HCT116 (cell line): ENCODE measurements around the gene TRPC4. TPM values are rescaled to one million over a fixed set of nuclear protein-coding genes. Genes with fewer than 3 reads are reported as not detected.

Experiments used
- ATAC-seq: fragments of 200-7000 bp; cut with Tn5 transposase; 2 replicates; pipeline ENCODE4 v1.9.1; 2020; ENCODE audit warnings: mild to moderate bottlenecking, moderate library complexity
- BruUV-seq: library from RNA; stranded (reverse); fragments of 400-500 nt; replicated peaks from 2 replicates; lab custom pipeline; 2021; lab: Mats Ljungman, UMichigan
- CTCF ChIA-PET: fragments of 300-600 bp; sonication (Branson Sonifier 250); formaldehyde crosslinking; loops from one replicate; lab custom pipeline; 2021; ENCODE audit warnings: antibody characterized with exemption; lab: Charles Lee
- POLR2A ChIA-PET: fragments of 300-600, 350-600 bp; sonication (Branson Sonifier 250); formaldehyde crosslinking; loops from one replicate; lab custom pipeline; 2021; ENCODE audit warnings: antibody characterized with exemption; lab: Charles Lee
- RAD21 ChIA-PET, 2 experiments: fragments of 300-600 bp; sonication (Branson Sonifier 250); formaldehyde crosslinking; loops; one replicate each; lab custom pipeline; 2023; ENCODE audit warnings: low total read pairs in 2 of 2; ENCODE audit not compliant: uncharacterized antibody in 2 of 2, unreplicated experiment in 2 of 2, low non-redundant PET in 1 of 2; lab: Charles Lee
- DNase-seq: peaks from one replicate; pipeline ENCODE4 v3.0.0-alpha.2; 2010; ENCODE audit warnings: low read depth, low spot score
- H2AFZ ChIP-seq: fragments of 200-600 bp; shearing (Covaris generic), sonication (generic); 2 replicates; pipeline ENCODE4 v1.6.1; 2017; ENCODE audit warnings: low read depth, mixed run types, mixed read lengths, antibody characterized with exemption, low read length; ENCODE audit not compliant: poor library complexity, severe bottlenecking
- H3K27ac ChIP-seq: 2 replicates; pipeline ENCODE4 v1.5.1; 2012; ENCODE audit warnings: low read depth, low read length
- H3K27me3 ChIP-seq: fragments of 200-600 bp; sonication (generic); 2 replicates; pipeline ENCODE4 v1.6.1; 2016; ENCODE audit warnings: mixed run types, low read length, mixed read lengths; ENCODE audit not compliant: insufficient read depth
- H3K36me3 ChIP-seq, 2 experiments: fragments of 200-500 bp in 1 of 2; fragments of 200-600 bp in 1 of 2; sonication (Bioruptor generic) in 1 of 2; sonication (generic) in 1 of 2; 2 replicates each; pipeline versions ENCODE4 v1.5.1 to v1.6.1; 2014 to 2016; ENCODE audit warnings: low read length in 2 of 2, inconsistent platforms in 1 of 2, mixed read lengths in 1 of 2, mixed run types in 1 of 2; ENCODE audit not compliant: insufficient read depth in 2 of 2, control insufficient read depth in 1 of 2
- H3K4me1 ChIP-seq, 2 experiments: fragments of 200-600 bp in 1 of 2; sonication (generic) in 1 of 2; 2 replicates each; pipeline versions ENCODE4 v1.5.1 to v1.6.1; 2012 to 2017; ENCODE audit warnings: low read length in 2 of 2, inconsistent platforms in 1 of 2, mild to moderate bottlenecking in 1 of 2, mixed read lengths in 1 of 2, mixed run types in 1 of 2, moderate library complexity in 1 of 2; ENCODE audit not compliant: insufficient read depth in 2 of 2, control insufficient read depth in 1 of 2
- H3K4me2 ChIP-seq: fragments of 200-600 bp; sonication (generic); 2 replicates; pipeline ENCODE4 v1.6.1; 2017; ENCODE audit warnings: mixed run types, low read length, mixed read lengths
- H3K4me3 ChIP-seq, 2 experiments: fragments of 200-600 bp in 1 of 2; sonication (generic) in 1 of 2; replicated peaks in 1 of 2; 2 replicates each; pipeline ENCODE4 v1.5.1; 2011 to 2016; ENCODE audit warnings: low read length in 2 of 2, control low read depth in 1 of 2, low read depth in 1 of 2, mild to moderate bottlenecking in 1 of 2, mixed read lengths in 1 of 2, mixed run types in 1 of 2
- H3K79me2 ChIP-seq: fragments of 200-600 bp; sonication (generic); 2 replicates; pipeline ENCODE4 v1.6.1; 2017; ENCODE audit warnings: mild to moderate bottlenecking, mixed run types, low read length, moderate library complexity, mixed read lengths; ENCODE audit not compliant: insufficient read depth
- H3K9ac ChIP-seq: fragments of 200-600 bp; sonication (generic); 2 replicates; pipeline ENCODE4 v1.6.1; 2016; ENCODE audit warnings: low read length, mixed read lengths
- H3K9me2 ChIP-seq: fragments of 200-600 bp; sonication (generic), shearing (Covaris generic); 2 replicates; pipeline ENCODE4 v1.6.1; 2017; ENCODE audit warnings: mixed run types, mild to moderate bottlenecking, moderate library complexity; ENCODE audit not compliant: insufficient read depth
- H3K9me3 ChIP-seq, 2 experiments: fragments of 200-500 bp in 1 of 2; fragments of 200-600 bp in 1 of 2; sonication (Bioruptor generic) in 1 of 2; sonication (generic) in 1 of 2; 2 replicates each; pipeline ENCODE4 v1.6.1; 2014 to 2017; ENCODE audit warnings: low read length in 2 of 2, mixed read lengths in 2 of 2, inconsistent platforms in 1 of 2, low read depth in 1 of 2, mild to moderate bottlenecking in 1 of 2, mixed run types in 1 of 2, moderate library complexity in 1 of 2; ENCODE audit not compliant: control insufficient read depth in 1 of 2, insufficient read depth in 1 of 2
- H4K20me1 ChIP-seq: fragments of 200-600 bp; sonication (generic), shearing (Covaris generic); 2 replicates; pipeline ENCODE4 v1.6.1; 2017; ENCODE audit warnings: mixed run types, mild to moderate bottlenecking, moderate library complexity; ENCODE audit not compliant: insufficient read depth
- ATF3 ChIP-seq: IDR thresholded peaks from 2 replicates; pipeline ENCODE4 v1.6.1; 2012
- CTCF ChIP-seq, 3 experiments: fragments of 200-600 bp in 1 of 3; sonication (generic) in 1 of 3; IDR thresholded peaks in 2 of 3; conservative IDR thresholded peaks in 1 of 3; 2 replicates each; pipeline ENCODE4 v1.5.1; 2012 to 2017; ENCODE audit warnings: low read depth in 2 of 3, low read length in 2 of 3, antibody characterized with exemption in 1 of 3, borderline replicate concordance in 1 of 3, control low read depth in 1 of 3, mild to moderate bottlenecking in 1 of 3, mixed read lengths in 1 of 3, mixed run types in 1 of 3, moderate library complexity in 1 of 3; ENCODE audit not compliant: insufficient read depth in 1 of 3
- EGR1 ChIP-seq: IDR thresholded peaks from 2 replicates; pipeline ENCODE4 v1.6.1; 2012; ENCODE audit warnings: low read depth
- MAX ChIP-seq: IDR thresholded peaks from 2 replicates; pipeline ENCODE4 v1.6.1; 2012
- POLR2AphosphoS5 ChIP-seq: IDR thresholded peaks from 2 replicates; pipeline ENCODE4 v1.6.1; 2011; ENCODE audit warnings: mild to moderate bottlenecking, low read depth, low read length, moderate library complexity
- RAD21 ChIP-seq: IDR thresholded peaks from 2 replicates; pipeline ENCODE4 v1.6.1; 2012; ENCODE audit warnings: low read depth, mild to moderate bottlenecking
- SIN3A ChIP-seq: IDR thresholded peaks from 2 replicates; pipeline ENCODE4 v1.6.1; 2012; ENCODE audit warnings: low read depth
- SP1 ChIP-seq: IDR thresholded peaks from 2 replicates; pipeline ENCODE4 v1.6.1; 2012; ENCODE audit warnings: low read depth
- SRF ChIP-seq: IDR thresholded peaks from 2 replicates; pipeline ENCODE4 v1.6.1; 2012; ENCODE audit warnings: low read depth
- ZFX ChIP-seq: fragments of 450-650 bp; IDR thresholded peaks from 2 replicates; pipeline ENCODE4 v1.6.1; 2017
- intact Hi-C: fragments of 100-400 bp; cut with micrococcal nuclease; formaldehyde crosslinking; loops from 2 replicates; pipeline ENCODE4 v1.10.0; 2022
- total RNA-seq: library from RNA; stranded (reverse); gene quantifications from one replicate; pipeline ENCODE4 v1.2.1, GENCODE V29; 2021; ENCODE audit not compliant: unreplicated experiment

The TRPC4 gene
- total RNA-seq, 1 experiment from 2014 or later, result not detected

- CTCF ChIA-PET, result no interaction called here
- RAD21 ChIA-PET, result no interaction called here
Observed at GRCh38 chr13:37665420-37665819, 204.2 kb downstream of the TRPC4 start.

More at GRCh38 chr13:37665420-37665819, 204.2 kb downstream of the TRPC4 start:
- TF ChIP-seq MAX (no peak), SIN3A (no peak), ATF3 (no peak), RAD21 (no peak), EGR1 (no peak), ZFX (no peak), SP1 (no peak), SRF (no peak), POLR2AphosphoS5 (no peak), CTCF (IDR thresholded peaks at IDR 0.05 in 2 of 3, conservative IDR thresholded peaks at IDR 0.05 in 1 of 3; ENCODE audit: borderline replicate concordance in 1 of 3, insufficient read depth in 1 of 3, low read depth in 2 of 3, low read length in 2 of 3) (no peak)
- DNase-seq (no peak), ATAC-seq (no peak)
- Histone ChIP-seq H3K4me2 (no peak overlapping the region), H2AFZ (no peak overlapping the region), H3K9me3 (peaks cover 10 to 26% of the 10 kb centered on the region in 2 experiments; a peak in 3 of 4 replicates), H3K79me2 (no peaks in the 10 kb centered on the region), H4K20me1 (no peaks in the 10 kb centered on the region), H3K27ac (no peak overlapping the region), H3K36me3 (no peaks in the 10 kb centered on the region), H3K9ac (no peak overlapping the region), H3K9me2 (no peaks in the 10 kb centered on the region), H3K27me3 (no peaks in the 10 kb centered on the region), H3K4me1 (no peaks in the 10 kb centered on the region), H3K4me3 (no peak overlapping the region)
- no TSS peak for BruUV-seq
- POLR2A ChIA-PET, result no interaction called here
- intact Hi-C loops, result no loop called here
